ENCODE data around the gene MINK1.

- TF ChIP-seq GABPA (IDR thresholded peaks at IDR 0.05; ENCODE audit: low read depth) (no peak), POLR2AphosphoS5 (IDR thresholded peaks at IDR 0.05; ENCODE audit: low read depth) (peak; percentile 85)
These were observed 112.2 kb downstream of the MINK1 start for GRCh38 chr17:4945176-4945943.
